ENCODE measurements around the gene NSG2.
A peak's percentile ranks its signal among the peaks of the same experiment; 100 is the strongest.

Gene NSG2

GRCh38 chr5:174045470-174046025 is at the start of gene NSG2:
TSS of gene NSG2 (plus strand) at chr5:174045706. CDS start at chr5:174046756, 1,050 bp downstream.
- peak; percentile 87 for DNase-seq (ENCODE audit: low spot score)

- DNase-seq (ENCODE audit: low spot score) = peak; percentile 23
These were observed 48.2 kb upstream of the NSG2 start for GRCh38 chr5:173997331-173997730.

GRCh38 chr5:173998531-173998930 is 47.0 kb upstream of the NSG2 start:
- DNase-seq (ENCODE audit: low spot score) = no peak

- no peak for DNase-seq (ENCODE audit: low spot score)
These were observed 45.4 kb upstream of the NSG2 start for GRCh38 chr5:174000076-174000475.

GRCh38 chr5:174003795-174004194 is 41.7 kb upstream of the NSG2 start:
- DNase-seq (ENCODE audit: low spot score) = no peak

GRCh38 chr5:174008922-174009321 is 36.6 kb upstream of the NSG2 start:
- DNase-seq (ENCODE audit: low spot score) = no peak

GRCh38 chr5:174010365-174010764 is 35.1 kb upstream of the NSG2 start:
- no peak for DNase-seq (ENCODE audit: low spot score)

- DNase-seq (ENCODE audit: low spot score) = no peak
These were observed 34.1 kb upstream of the NSG2 start for GRCh38 chr5:174011441-174011840.

- peak; percentile 67 for DNase-seq (ENCODE audit: low spot score)
These were observed 25.2 kb upstream of the NSG2 start for GRCh38 chr5:174020069-174020927.

GRCh38 chr5:174020928-174021304 is 24.6 kb upstream of the NSG2 start:
- no peak for DNase-seq (ENCODE audit: low spot score)

- no peak for DNase-seq (ENCODE audit: low spot score)
These were observed 23.0 kb upstream of the NSG2 start for GRCh38 chr5:174022384-174023095.

- no peak for DNase-seq (ENCODE audit: low spot score)
These were observed 15.2 kb upstream of the NSG2 start for GRCh38 chr5:174030286-174030685.

- no peak for DNase-seq (ENCODE audit: low spot score)
These were observed 846 bp upstream of the NSG2 start for GRCh38 chr5:174044466-174045254.

GRCh38 chr5:174046558-174046957 is 1.1 kb downstream of the NSG2 start:
- no peak for DNase-seq (ENCODE audit: low spot score)

GRCh38 chr5:174047472-174048099 is 2.1 kb downstream of the NSG2 start:
- no peak for DNase-seq (ENCODE audit: low spot score)

- no peak for DNase-seq (ENCODE audit: low spot score)
These were observed 7.1 kb downstream of the NSG2 start for GRCh38 chr5:174052636-174053035.

- DNase-seq (ENCODE audit: low spot score) = no peak
These were observed 8.4 kb downstream of the NSG2 start for GRCh38 chr5:174053905-174054304.

- DNase-seq (ENCODE audit: low spot score) = no peak
These were observed 10.8 kb downstream of the NSG2 start for GRCh38 chr5:174056064-174056847.

GRCh38 chr5:174057206-174057605 is 11.7 kb downstream of the NSG2 start:
- no peak for DNase-seq (ENCODE audit: low spot score)

- DNase-seq (ENCODE audit: low spot score) = no peak
These were observed 13.1 kb downstream of the NSG2 start for GRCh38 chr5:174058433-174059122.
